ENCODE data around the gene SGPL1.

Gene SGPL1

GRCh38 chr10:70775679-70776454 is 39.9 kb upstream of the SGPL1 start:
- Histone ChIP-seq H3K9me3 (ENCODE audit: control insufficient read depth, low read length) (no peaks in the 10 kb centered on the region), H3K9ac (ENCODE audit: low read length) (no peak overlapping the region), H2AK5ac (ENCODE audit: low read length, severe bottlenecking) (no peak overlapping the region), H4K8ac (ENCODE audit: low read length) (no peak overlapping the region), H4K91ac (ENCODE audit: low read length) (no peak overlapping the region), H2BK12ac (ENCODE audit: low read length in 2 of 2) (no peak overlapping the region), H3K36me3 (ENCODE audit: control insufficient read depth in 1 of 2, insufficient read depth in 2 of 2, low read depth in 1 of 2, low read length in 2 of 2) (no peaks in the 10 kb centered on the region), H3K4me1 (ENCODE audit: control insufficient read depth, insufficient read depth, low read depth, low read length) (peaks cover 7% of the 10 kb centered on the region), H3K27ac (ENCODE audit: low read length, poor library complexity, severe bottlenecking) (no peak overlapping the region), H2AFZ (ENCODE audit: low read depth, low read length) (no peak overlapping the region), H3K14ac (ENCODE audit: low read length in 2 of 2) (no peak overlapping the region), H2BK5ac (ENCODE audit: low read depth, low read length, poor library complexity, severe bottlenecking) (no peak overlapping the region), H3K23ac (ENCODE audit: low read length in 2 of 2) (no peak overlapping the region), H3K4ac (ENCODE audit: low read depth in 1 of 2, low read length in 2 of 2) (no peak overlapping the region), H2BK15ac (ENCODE audit: low read depth, poor library complexity, severe bottlenecking) (no peak overlapping the region), H3K79me1 (replicated peaks; ENCODE audit: low read length, poor library complexity, severe bottlenecking) (no peaks in the 10 kb centered on the region), H3K4me2 (ENCODE audit: low read length, poor library complexity, severe bottlenecking) (no peak overlapping the region), H2BK120ac (ENCODE audit: low read depth, low read length) (no peak overlapping the region), H3K18ac (ENCODE audit: low read depth in 1 of 2, low read length in 2 of 2) (no peak overlapping the region), H3K27me3 (ENCODE audit: control insufficient read depth in 1 of 2, insufficient read depth in 1 of 2, low read length in 2 of 2) (peaks cover 12 to 28% of the 10 kb centered on the region in 2 experiments), H3K4me3 (ENCODE audit: insufficient read depth in 1 of 2, low read depth in 1 of 2, low read length in 2 of 2) (no peak overlapping the region)
- 90% methylated on average over 13 of the region's 13 CpGs for WGBS
- no peak for DNase-seq

- H3K4me2 ChIP-seq (ENCODE audit: low read length, poor library complexity, severe bottlenecking) = no peak overlapping the region
- no peak for DNase-seq
- no peak overlapping the region for H4K91ac ChIP-seq (ENCODE audit: low read length)
- no peak overlapping the region for H2AK5ac ChIP-seq (ENCODE audit: low read length, severe bottlenecking)
- 79% methylated on average over 10 of the region's 11 CpGs for WGBS
- H2BK15ac ChIP-seq (ENCODE audit: low read depth, poor library complexity, severe bottlenecking) = no peak overlapping the region
- no peak overlapping the region for H3K4me3 ChIP-seq (ENCODE audit: insufficient read depth in 1 of 2, low read depth in 1 of 2, low read length in 2 of 2)
- H2BK120ac ChIP-seq (ENCODE audit: low read depth, low read length) = no peak overlapping the region
- no peak overlapping the region for H3K9ac ChIP-seq (ENCODE audit: low read length)
- no peak overlapping the region for H2AFZ ChIP-seq (ENCODE audit: low read depth, low read length)
- H3K4me1 ChIP-seq (ENCODE audit: control insufficient read depth, insufficient read depth, low read depth, low read length) = peaks cover 7% of the 10 kb centered on the region
- H3K23ac ChIP-seq (ENCODE audit: low read length in 2 of 2) = no peak overlapping the region
- H3K27me3 ChIP-seq (ENCODE audit: control insufficient read depth in 1 of 2, insufficient read depth in 1 of 2, low read length in 2 of 2) = peaks cover 15 to 23% of the 10 kb centered on the region in 2 experiments
- H4K8ac ChIP-seq (ENCODE audit: low read length) = no peak overlapping the region
- no peak overlapping the region for H3K4ac ChIP-seq (ENCODE audit: low read depth in 1 of 2, low read length in 2 of 2)
- no peak overlapping the region for H3K27ac ChIP-seq (ENCODE audit: low read length, poor library complexity, severe bottlenecking)
- no peak overlapping the region for H2BK5ac ChIP-seq (ENCODE audit: low read depth, low read length, poor library complexity, severe bottlenecking)
- no peak overlapping the region for H2BK12ac ChIP-seq (ENCODE audit: low read length in 2 of 2)
- no peak overlapping the region for H3K18ac ChIP-seq (ENCODE audit: low read depth in 1 of 2, low read length in 2 of 2)
- no peaks in the 10 kb centered on the region for H3K36me3 ChIP-seq (ENCODE audit: control insufficient read depth in 1 of 2, insufficient read depth in 2 of 2, low read depth in 1 of 2, low read length in 2 of 2)
- H3K79me1 ChIP-seq (replicated peaks; ENCODE audit: low read length, poor library complexity, severe bottlenecking) = no peaks in the 10 kb centered on the region
- no peak overlapping the region for H3K14ac ChIP-seq (ENCODE audit: low read length in 2 of 2)
- H3K9me3 ChIP-seq (ENCODE audit: control insufficient read depth, low read length) = no peaks in the 10 kb centered on the region
Observed at GRCh38 chr10:70776455-70777005, 39.2 kb upstream of the SGPL1 start.

GRCh38 chr10:70777063-70777875 is 38.5 kb upstream of the SGPL1 start:
- H3K18ac ChIP-seq (ENCODE audit: low read depth in 1 of 2, low read length in 2 of 2) = no peak overlapping the region
- H2BK12ac ChIP-seq (ENCODE audit: low read length in 2 of 2) = no peak overlapping the region
- 90% methylated on average over 17 of the region's 18 CpGs for WGBS
- no peaks in the 10 kb centered on the region for H3K36me3 ChIP-seq (ENCODE audit: control insufficient read depth in 1 of 2, insufficient read depth in 2 of 2, low read depth in 1 of 2, low read length in 2 of 2)
- no peak overlapping the region for H4K91ac ChIP-seq (ENCODE audit: low read length)
- H3K79me1 ChIP-seq (replicated peaks; ENCODE audit: low read length, poor library complexity, severe bottlenecking) = no peaks in the 10 kb centered on the region
- no peak overlapping the region for H2AK5ac ChIP-seq (ENCODE audit: low read length, severe bottlenecking)
- H2BK5ac ChIP-seq (ENCODE audit: low read depth, low read length, poor library complexity, severe bottlenecking) = no peak overlapping the region
- no peak overlapping the region for H3K23ac ChIP-seq (ENCODE audit: low read length in 2 of 2)
- no peak overlapping the region for H3K4ac ChIP-seq (ENCODE audit: low read depth in 1 of 2, low read length in 2 of 2)
- no peak overlapping the region for H3K4me3 ChIP-seq (ENCODE audit: insufficient read depth in 1 of 2, low read depth in 1 of 2, low read length in 2 of 2)
- no peak overlapping the region for H2AFZ ChIP-seq (ENCODE audit: low read depth, low read length)
- H2BK120ac ChIP-seq (ENCODE audit: low read depth, low read length) = no peak overlapping the region
- no peak overlapping the region for H4K8ac ChIP-seq (ENCODE audit: low read length)
- no peak overlapping the region for H3K4me2 ChIP-seq (ENCODE audit: low read length, poor library complexity, severe bottlenecking)
- no peak for DNase-seq
- H3K9me3 ChIP-seq (ENCODE audit: control insufficient read depth, low read length) = no peaks in the 10 kb centered on the region
- H3K27ac ChIP-seq (ENCODE audit: low read length, poor library complexity, severe bottlenecking) = no peak overlapping the region
- H3K4me1 ChIP-seq (ENCODE audit: control insufficient read depth, insufficient read depth, low read depth, low read length) = peaks cover 4% of the 10 kb centered on the region
- no peak overlapping the region for H3K9ac ChIP-seq (ENCODE audit: low read length)
- H3K14ac ChIP-seq (ENCODE audit: low read length in 2 of 2) = no peak overlapping the region
- H3K27me3 ChIP-seq (ENCODE audit: control insufficient read depth in 1 of 2, insufficient read depth in 1 of 2, low read length in 2 of 2) = peaks cover 17 to 20% of the 10 kb centered on the region in 2 experiments
- no peak overlapping the region for H2BK15ac ChIP-seq (ENCODE audit: low read depth, poor library complexity, severe bottlenecking)

Data from mesenchymal stem cell (in vitro differentiated cells and primary cell).